Sigmoid colon (tissue), 4 donors: ENCODE results near the gene CARD8.

Experiments
- CTCF ChIP-seq, 4 experiments: fragments of 450-650 bp in 3 of 4; fragments of 200-600 bp in 1 of 4; IDR thresholded peaks; one replicate each; pipeline ENCODE4 v1.5.1; 2016 to 2019; ENCODE audit warnings: antibody characterized with exemption in 4 of 4, mild to moderate bottlenecking in 3 of 4, moderate library complexity in 2 of 4
- EP300 ChIP-seq, 4 donors: sonication (generic); formaldehyde crosslinking; IDR thresholded peaks; one replicate each; pipeline ENCODE4 v1.6.1; 2017; ENCODE audit warnings: antibody characterized with exemption in 4 of 4
- POLR2A ChIP-seq, 2 donors: fragments of 450-650 bp; IDR thresholded peaks; one replicate each; pipeline ENCODE4 v1.6.1; 2016; ENCODE audit warnings: antibody characterized with exemption in 2 of 2, mild to moderate bottlenecking in 2 of 2, moderate library complexity in 2 of 2
- POLR2AphosphoS5 ChIP-seq, 4 donors: sonication (generic); formaldehyde crosslinking; IDR thresholded peaks; one replicate each; pipeline ENCODE4 v1.6.1; 2017; ENCODE audit warnings: antibody characterized with exemption in 4 of 4

- no peak for TF ChIP-seq EP300 (IDR thresholded peaks at IDR 0.05)
- TF ChIP-seq POLR2A (IDR thresholded peaks at IDR 0.05): no peak
- TF ChIP-seq CTCF (IDR thresholded peaks at IDR 0.05): no peak
- no peak for TF ChIP-seq POLR2AphosphoS5 (IDR thresholded peaks at IDR 0.05)
Measured at GRCh38 chr19:48239582-48240141, 16.1 kb downstream of the CARD8 start.
